Spleen (tissue), 7 donors: Measurements from ENCODE around the gene RAB4A.

ENCODE experiments used
- CTCF ChIP-seq, 11 experiments: fragments of 200-600 bp in 7 of 11; fragments of 450-650 bp in 4 of 11; sonication (generic) in 4 of 11; IDR thresholded peaks in 8 of 11; conservative IDR thresholded peaks in 3 of 11; 1 replicate in 7 of 11; 2 replicates in 4 of 11; pipeline versions ENCODE4 v1.4.0 to v1.8.0; 2016 to 2021; ENCODE audit warnings: antibody characterized with exemption in 11 of 11, inconsistent platforms in 4 of 11, mild to moderate bottlenecking in 1 of 11
- POLR2A ChIP-seq, 3 donors: fragments of 450-650 bp; IDR thresholded peaks; one replicate each; pipeline ENCODE4 v1.5.1; 2017; ENCODE audit warnings: antibody characterized with exemption in 3 of 3, mild to moderate bottlenecking in 1 of 3
- POLR2AphosphoS5 ChIP-seq, 3 donors: sonication (generic); formaldehyde crosslinking; IDR thresholded peaks; one replicate each; pipeline ENCODE4 v1.5.1; 2017; ENCODE audit warnings: antibody characterized with exemption in 3 of 3
- donor health status: DM: no; HTN: no; CAD: no; lungs with moderate emphysema.
- donor health status: DM: no; HTN: no; CAD: no.
- donor health status: DM: no; HTN: no; CAD: no.

- TF ChIP-seq CTCF (IDR thresholded peaks at IDR 0.05 in 8 of 11, conservative IDR thresholded peaks at IDR 0.05 in 3 of 11), result no peak
- TF ChIP-seq POLR2A (IDR thresholded peaks at IDR 0.05), result no peak
- TF ChIP-seq POLR2AphosphoS5 (IDR thresholded peaks at IDR 0.05), result no peak
These were observed 1.6 kb downstream of the RAB4A start for GRCh38 chr1:229272164-229273158.
